ENCODE results near the gene SGCD.

- TF ChIP-seq CTCF (IDR thresholded peaks at IDR 0.05) (no peak), POLR2AphosphoS5 (IDR thresholded peaks at IDR 0.05) (no peak), EP300 (IDR thresholded peaks at IDR 0.05) (no peak)
Measured at GRCh38 chr5:156584871-156585270, 257.9 kb downstream of the SGCD start.

Data from stomach (tissue), 4 donors.